PC-3 (cell line): Measurements from ENCODE around the gene MAN2B1.

Experiments
- EZH2 ChIP-seq: fragments of 300-600 bp; sonication (generic); IDR thresholded peaks from one replicate; pipeline ENCODE4 v1.6.1; 2017; ENCODE audit warnings: antibody characterized with exemption, mild to moderate bottlenecking, low read length; ENCODE audit not compliant: unreplicated experiment
- EZH2phosphoT487 ChIP-seq: fragments of 300-600 bp; sonication (generic); IDR thresholded peaks from 2 replicates; pipeline ENCODE4 v1.6.1; 2018; ENCODE audit warnings: mild to moderate bottlenecking, antibody characterized with exemption, low read length, borderline replicate concordance
- TF ChIP-seq, protein P1 (sequence below): fragments of 300-600 bp; sonication (generic); conservative IDR thresholded peaks from 2 replicates; pipeline ENCODE4 v1.5.1; 2017; ENCODE audit warnings: antibody characterized with exemption, low read depth, mild to moderate bottlenecking, low read length

DNA sequence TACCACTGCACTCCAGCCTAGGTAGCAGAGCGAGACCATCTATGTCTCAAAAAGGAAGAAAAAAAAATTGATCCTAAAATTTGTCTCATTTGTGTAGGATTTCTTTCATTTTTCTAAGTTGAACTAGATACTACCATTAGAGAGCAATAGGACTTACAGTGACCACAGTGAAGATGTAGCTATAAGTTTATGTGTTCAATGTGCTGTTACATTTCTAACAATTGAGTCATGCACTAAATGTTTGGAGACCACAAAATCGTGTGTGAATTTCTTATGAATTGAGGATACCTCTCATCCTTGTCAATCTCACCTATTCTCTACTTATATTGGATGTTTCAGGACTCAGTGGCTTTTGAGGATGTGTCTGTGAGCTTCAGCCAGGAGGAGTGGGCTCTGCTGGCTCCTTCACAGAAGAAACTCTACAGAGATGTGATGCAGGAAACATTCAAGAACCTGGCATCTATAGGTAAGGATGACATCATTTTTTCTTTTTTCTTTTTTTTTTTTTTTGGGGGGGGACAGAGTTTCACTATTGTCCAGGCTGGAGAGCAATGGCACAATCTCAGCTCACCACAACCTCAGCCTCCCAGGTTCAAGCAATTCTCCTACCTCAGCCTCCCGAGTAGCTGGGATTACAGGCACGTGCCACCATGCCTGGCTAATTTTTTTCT lies 43.0 kb downstream of the MAN2B1 start:
- TF ChIP-seq, protein P1, sequence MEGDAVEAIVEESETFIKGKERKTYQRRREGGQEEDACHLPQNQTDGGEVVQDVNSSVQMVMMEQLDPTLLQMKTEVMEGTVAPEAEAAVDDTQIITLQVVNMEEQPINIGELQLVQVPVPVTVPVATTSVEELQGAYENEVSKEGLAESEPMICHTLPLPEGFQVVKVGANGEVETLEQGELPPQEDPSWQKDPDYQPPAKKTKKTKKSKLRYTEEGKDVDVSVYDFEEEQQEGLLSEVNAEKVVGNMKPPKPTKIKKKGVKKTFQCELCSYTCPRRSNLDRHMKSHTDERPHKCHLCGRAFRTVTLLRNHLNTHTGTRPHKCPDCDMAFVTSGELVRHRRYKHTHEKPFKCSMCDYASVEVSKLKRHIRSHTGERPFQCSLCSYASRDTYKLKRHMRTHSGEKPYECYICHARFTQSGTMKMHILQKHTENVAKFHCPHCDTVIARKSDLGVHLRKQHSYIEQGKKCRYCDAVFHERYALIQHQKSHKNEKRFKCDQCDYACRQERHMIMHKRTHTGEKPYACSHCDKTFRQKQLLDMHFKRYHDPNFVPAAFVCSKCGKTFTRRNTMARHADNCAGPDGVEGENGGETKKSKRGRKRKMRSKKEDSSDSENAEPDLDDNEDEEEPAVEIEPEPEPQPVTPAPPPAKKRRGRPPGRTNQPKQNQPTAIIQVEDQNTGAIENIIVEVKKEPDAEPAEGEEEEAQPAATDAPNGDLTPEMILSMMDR = no peak
- TF ChIP-seq EZH2 = no peak
- no peak for TF ChIP-seq EZH2phosphoT487
